Cardiac muscle cell (in vitro differentiated cells and primary cell): ENCODE data around the gene CXCR5. TPM values are rescaled to one million over a fixed set of nuclear protein-coding genes. Genes with fewer than 3 reads are reported as not detected.

ENCODE experiments used
- DNase-seq, 2 donors: peaks; one replicate each; pipeline versions ENCODE4 v3.0.0 to v3.0.0-alpha.2; 2010 to 2017; ENCODE audit warnings: low read depth in 1 of 2, low spot score in 1 of 2
- H3K27ac ChIP-seq: fragments of 200-600 bp; sonication (generic); 2 replicates; pipeline ENCODE4 v1.5.1; 2016
- H3K27me3 ChIP-seq: fragments of 200-600 bp; sonication (generic); 2 replicates; pipeline ENCODE4 v1.6.0; 2016; ENCODE audit warnings: control low read depth
- H3K36me3 ChIP-seq: fragments of 200-600 bp; sonication (generic); 2 replicates; pipeline ENCODE4 v1.5.1; 2016; ENCODE audit warnings: control low read depth
- H3K4me1 ChIP-seq: fragments of 200-600 bp; sonication (generic); 2 replicates; pipeline ENCODE4 v1.8.1; 2017; ENCODE audit warnings: low read depth, mild to moderate bottlenecking, mixed run types
- H3K4me3 ChIP-seq: fragments of 200-600 bp; sonication (generic); 2 replicates; pipeline ENCODE4 v1.5.1; 2016; ENCODE audit warnings: mild to moderate bottlenecking
- H3K9me3 ChIP-seq: fragments of 200-600 bp; sonication (generic); 2 replicates; pipeline ENCODE4 v1.5.1; 2017; ENCODE audit warnings: low read depth, mild to moderate bottlenecking, control low read depth
- polyA plus RNA-seq: library from polyadenylated mRNA; unstranded; fragments of >200 nt; fragmentation: Nextera tagmentation; extraction: Ambion mirVana; gene quantifications from 2 replicates; pipeline ENCODE4 v1.2.1, GENCODE V29; 2016
- total RNA-seq: library from RNA; depleted of rRNA; stranded (reverse); fragments of >200 nt; gene quantifications from 2 replicates; pipeline ENCODE4 v1.2.3, GENCODE V29; 2016
- TF ChIP-seq, protein P1 (sequence below): IDR thresholded peaks from 2 replicates; pipeline ENCODE4 v1.5.1; 2012; ENCODE audit warnings: low read depth, mild to moderate bottlenecking, low read length

CXCR5 gene
- total and polyA plus RNA-seq, 2 experiments from 2014 or later: not detected

GRCh38 chr11:118851970-118852369, 31.7 kb upstream of the CXCR5 start:
- no peaks in the 10 kb centered on the region for H3K36me3 ChIP-seq
- H3K27me3 ChIP-seq: no peaks in the 10 kb centered on the region
- H3K4me3 ChIP-seq: no peak overlapping the region
- TF ChIP-seq, protein P1, sequence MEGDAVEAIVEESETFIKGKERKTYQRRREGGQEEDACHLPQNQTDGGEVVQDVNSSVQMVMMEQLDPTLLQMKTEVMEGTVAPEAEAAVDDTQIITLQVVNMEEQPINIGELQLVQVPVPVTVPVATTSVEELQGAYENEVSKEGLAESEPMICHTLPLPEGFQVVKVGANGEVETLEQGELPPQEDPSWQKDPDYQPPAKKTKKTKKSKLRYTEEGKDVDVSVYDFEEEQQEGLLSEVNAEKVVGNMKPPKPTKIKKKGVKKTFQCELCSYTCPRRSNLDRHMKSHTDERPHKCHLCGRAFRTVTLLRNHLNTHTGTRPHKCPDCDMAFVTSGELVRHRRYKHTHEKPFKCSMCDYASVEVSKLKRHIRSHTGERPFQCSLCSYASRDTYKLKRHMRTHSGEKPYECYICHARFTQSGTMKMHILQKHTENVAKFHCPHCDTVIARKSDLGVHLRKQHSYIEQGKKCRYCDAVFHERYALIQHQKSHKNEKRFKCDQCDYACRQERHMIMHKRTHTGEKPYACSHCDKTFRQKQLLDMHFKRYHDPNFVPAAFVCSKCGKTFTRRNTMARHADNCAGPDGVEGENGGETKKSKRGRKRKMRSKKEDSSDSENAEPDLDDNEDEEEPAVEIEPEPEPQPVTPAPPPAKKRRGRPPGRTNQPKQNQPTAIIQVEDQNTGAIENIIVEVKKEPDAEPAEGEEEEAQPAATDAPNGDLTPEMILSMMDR: no peak
- DNase-seq: no peak
- no peaks in the 10 kb centered on the region for H3K4me1 ChIP-seq
- H3K9me3 ChIP-seq: no peaks in the 10 kb centered on the region
- no peak overlapping the region for H3K27ac ChIP-seq

DNA sequence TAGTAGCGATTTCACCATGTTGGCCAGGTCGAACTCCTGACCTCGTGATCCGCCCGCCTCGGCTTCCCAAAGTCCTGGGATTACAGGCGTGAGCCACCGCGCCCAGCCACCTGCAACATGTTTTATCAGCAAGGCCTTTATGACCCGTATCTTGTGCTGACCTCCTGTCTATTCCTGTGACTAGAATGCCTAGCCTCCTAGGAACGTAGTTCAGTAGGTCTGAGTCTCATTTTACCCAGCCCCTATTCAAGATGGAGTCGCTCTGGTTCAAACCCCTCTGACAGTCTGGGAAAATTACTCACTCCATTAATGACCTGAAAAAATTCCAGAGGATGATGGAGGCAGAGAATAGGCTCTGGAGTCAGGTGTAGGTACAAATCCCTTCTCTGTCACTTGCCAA, 30.0 kb upstream of the CXCR5 start:
- Histone ChIP-seq H3K27me3 (no peaks in the 10 kb centered on the region), H3K4me3 (no peak overlapping the region), H3K27ac (no peak overlapping the region), H3K4me1 (no peaks in the 10 kb centered on the region), H3K9me3 (no peaks in the 10 kb centered on the region), H3K36me3 (no peaks in the 10 kb centered on the region)
- TF ChIP-seq, protein P1: no peak
- DNase-seq: no peak

DNA sequence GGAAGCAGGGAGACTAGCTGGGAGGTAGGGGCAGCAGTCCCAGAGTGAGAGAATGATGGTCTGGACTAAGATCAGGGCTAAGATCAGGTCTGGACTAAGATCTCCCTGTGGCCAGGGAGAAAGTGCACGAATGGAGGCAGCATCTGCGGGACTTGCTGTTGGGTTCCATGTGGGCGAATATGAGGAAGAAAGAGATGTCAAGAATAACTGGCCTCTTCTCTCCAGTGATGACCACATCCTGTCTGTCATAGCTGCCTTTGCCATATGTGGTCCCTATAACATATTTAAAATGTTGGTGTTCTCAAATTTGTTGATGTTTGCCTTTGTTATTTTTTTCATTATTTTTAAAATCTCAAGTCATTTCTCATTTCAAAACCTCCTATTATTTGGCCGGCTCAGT, 27.4 kb upstream of the CXCR5 start:
- no peaks in the 10 kb centered on the region for H3K36me3 ChIP-seq
- TF ChIP-seq, protein P1: no peak
- H3K27me3 ChIP-seq: no peaks in the 10 kb centered on the region
- H3K27ac ChIP-seq: no peak overlapping the region
- no peaks in the 10 kb centered on the region for H3K4me1 ChIP-seq
- H3K4me3 ChIP-seq: no peak overlapping the region
- H3K9me3 ChIP-seq: no peaks in the 10 kb centered on the region
- no peak for DNase-seq

- no peaks in the 10 kb centered on the region for H3K27me3 ChIP-seq
- TF ChIP-seq, protein P1: no peak
- no peak overlapping the region for H3K4me3 ChIP-seq
- no peaks in the 10 kb centered on the region for H3K36me3 ChIP-seq
- no peak overlapping the region for H3K27ac ChIP-seq
- no peaks in the 10 kb centered on the region for H3K4me1 ChIP-seq
- H3K9me3 ChIP-seq: no peaks in the 10 kb centered on the region
- no peak for DNase-seq
These were observed 26.3 kb upstream of the CXCR5 start for GRCh38 chr11:118857385-118857784.

DNA sequence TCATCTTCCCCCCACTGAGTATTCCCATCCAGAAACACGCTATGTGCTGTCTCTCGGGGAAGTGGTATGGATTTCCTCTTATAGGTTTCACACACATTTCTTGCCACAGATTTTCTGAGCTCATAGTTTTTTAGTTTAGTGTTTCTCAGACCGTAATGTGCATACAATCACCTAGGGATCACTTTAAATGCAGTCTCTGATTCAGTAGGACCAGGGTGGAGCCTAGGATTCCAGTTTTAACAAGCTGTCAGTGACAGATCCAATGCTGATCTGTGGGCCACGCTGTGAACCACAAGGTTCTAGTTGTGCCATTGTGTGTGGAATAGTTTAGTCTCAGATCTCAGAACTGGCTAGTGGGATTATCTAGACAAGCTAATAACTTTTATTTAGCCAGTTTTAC, 23.7 kb upstream of the CXCR5 start:
- Histone ChIP-seq H3K27ac (no peak overlapping the region), H3K4me1 (no peaks in the 10 kb centered on the region), H3K27me3 (no peaks in the 10 kb centered on the region), H3K36me3 (no peaks in the 10 kb centered on the region), H3K9me3 (no peaks in the 10 kb centered on the region), H3K4me3 (no peak overlapping the region)
- TF ChIP-seq, protein P1: no peak
- DNase-seq: no peak

DNA sequence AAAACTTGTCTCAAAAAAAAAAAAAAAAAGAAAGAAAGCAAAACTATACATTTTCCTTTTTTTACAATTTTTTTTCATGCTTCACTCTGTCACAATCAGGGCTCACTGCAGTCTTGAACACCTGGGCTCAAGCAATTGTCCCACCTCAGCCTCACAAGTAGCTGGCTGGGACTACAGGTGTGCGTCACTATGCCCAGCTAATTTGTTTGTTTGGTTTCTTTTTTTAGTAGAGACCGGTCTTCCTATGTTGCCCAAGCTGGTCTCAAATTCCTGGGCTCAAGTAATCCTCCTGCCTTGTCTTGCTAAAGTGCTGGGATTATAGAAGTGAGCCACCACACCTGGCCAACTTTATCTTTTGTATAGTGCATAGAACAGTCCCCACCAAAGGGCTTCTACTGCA, 15.0 kb upstream of the CXCR5 start:
- Histone ChIP-seq H3K9me3 (no peaks in the 10 kb centered on the region), H3K36me3 (no peaks in the 10 kb centered on the region), H3K4me1 (peaks cover 27% of the 10 kb centered on the region), H3K4me3 (no peak overlapping the region), H3K27me3 (no peaks in the 10 kb centered on the region), H3K27ac (no peak overlapping the region)
- TF ChIP-seq, protein P1: no peak
- no peak for DNase-seq
